HG03097 (cell line): Measurements from ENCODE around the gene FOXD4L3.
"Not testable (repeated sequence)": the region's sequence is repeated elsewhere in the genome, so short reads cannot be mapped to it uniquely, and the experiment has no call there.

Source experiments
- ATAC-seq: cut with Tn5 transposase; IDR thresholded peaks from one replicate; pipeline ENCODE4 v1.9.1; 2021; ENCODE audit not compliant: unreplicated experiment, low FRiP score

FOXD4L3 gene

DNA sequence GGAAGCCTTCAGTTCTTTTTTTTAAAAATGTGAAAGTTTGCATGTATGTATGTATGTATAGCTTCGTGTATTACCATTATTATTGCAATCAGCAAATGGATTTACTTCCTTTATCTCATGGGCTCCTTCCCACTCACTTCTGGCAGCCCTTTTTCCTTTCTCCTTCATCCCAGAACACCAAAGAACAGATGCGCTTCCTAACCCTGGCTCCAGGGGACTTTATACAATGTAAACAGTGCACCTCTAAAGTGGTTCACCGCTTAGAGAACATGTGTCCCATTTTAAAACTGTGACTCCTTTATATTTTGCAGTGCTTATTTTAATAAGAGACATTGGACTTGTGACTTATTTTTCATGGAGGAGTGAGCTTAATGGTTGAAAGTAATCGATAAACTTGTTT lies 40.6 kb downstream of the FOXD4L3 start:
- not testable (repeated sequence) for ATAC-seq

DNA sequence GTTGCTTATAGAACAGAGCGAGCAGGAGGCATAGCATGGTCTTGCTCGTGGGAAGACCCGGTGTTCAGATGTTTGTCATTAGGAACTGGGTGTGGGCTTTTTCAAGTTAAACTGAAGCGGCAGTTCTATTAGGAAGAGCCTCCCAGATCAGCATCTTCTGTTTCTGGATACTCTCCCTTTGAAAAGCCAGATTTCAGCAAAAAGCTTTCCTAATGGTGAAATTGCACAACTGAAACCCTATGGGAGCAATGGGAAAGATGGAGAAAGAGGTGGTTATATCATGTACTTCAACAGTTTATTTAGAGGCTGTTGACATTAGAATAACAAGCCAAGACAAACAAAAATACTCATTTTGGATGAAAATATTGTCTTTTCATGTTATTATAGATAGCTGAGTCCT lies 41.3 kb downstream of the FOXD4L3 start:
- not testable (repeated sequence) for ATAC-seq

DNA sequence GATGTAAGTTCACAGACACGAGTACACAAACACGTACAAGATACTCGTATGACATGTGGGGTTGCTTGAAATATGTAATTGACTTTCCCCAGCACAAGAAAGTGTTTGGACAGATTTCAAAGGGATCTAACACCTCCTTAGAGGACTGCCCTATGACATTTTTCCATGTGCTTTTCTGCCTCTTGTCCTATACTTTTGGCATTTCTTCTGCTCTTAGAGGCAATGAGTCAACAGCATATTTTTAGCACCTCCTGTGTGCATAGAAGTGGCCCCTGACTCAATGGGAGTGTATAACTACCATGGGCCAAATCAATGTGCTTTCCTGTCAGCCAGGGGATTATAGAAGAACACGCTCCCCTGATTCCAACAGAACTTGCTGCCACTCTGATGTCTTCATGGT lies 49.0 kb downstream of the FOXD4L3 start:
- not testable (repeated sequence) for ATAC-seq
